ENCODE data around the gene CETP. TPM values are rescaled to one million over a fixed set of nuclear protein-coding genes. Genes with fewer than 3 reads are reported as not detected.

Gene CETP
- total RNA-seq, 3 donors from 2014 or later (not counting 1 experiment from before 2014, with no cell fraction given), result 0.14 TPM; not detected in 2

Other genes with a start within 250 kb of the CETP start
- gene NUP93, start 231.8 kb upstream of the CETP start, total RNA-seq, result 10 to 100 TPM; 83.7 to 88.8 (median 87.9) TPM
- not detected for gene SLC12A3, start 96.7 kb upstream of the CETP start, total RNA-seq
- 100 to 1,000 TPM; 181 to 266 (median 243) TPM for gene HERPUD1, start 29.8 kb upstream of the CETP start, total RNA-seq
- 100 to 1,000 TPM; 320 to 563 (median 535) TPM for gene NLRC5, start 27.6 kb downstream of the CETP start, total RNA-seq
- gene CPNE2, start 130.6 kb downstream of the CETP start, total RNA-seq, result 1 to 10 TPM; 2.0 to 2.6 (median 2.4) TPM
- gene PSME3IP1, start 224.1 kb downstream of the CETP start, total RNA-seq, result 100 to 1,000 TPM; 129 to 148 (median 133) TPM
- gene RSPRY1, start 224.4 kb downstream of the CETP start, total RNA-seq, result 10 to 100 TPM; 22.6 to 26.6 (median 23.4) TPM